ELR (cell line): ENCODE results near the gene PIR.
A peak's percentile ranks its signal among the peaks of the same experiment; 100 is the strongest.

Source experiments
- DNase-seq: peaks from one replicate; pipeline ENCODE4 v3.0.0-alpha.2; 2015; ENCODE audit warnings: low read depth

The PIR gene

GRCh38 chrX:15344106-15344505 is 149.0 kb downstream of the PIR start:
- no peak for DNase-seq

- peak; percentile 14 for DNase-seq
Observed at GRCh38 chrX:15343075-15343476, 150.1 kb downstream of the PIR start.

GRCh38 chrX:15340867-15341266 is 152.3 kb downstream of the PIR start:
- no peak for DNase-seq

- peak; percentile 75 for DNase-seq
Observed at GRCh38 chrX:15336023-15336413, 157.1 kb downstream of the PIR start.

GRCh38 chrX:15335135-15336022 is 157.8 kb downstream of the PIR start, which contains the start of gene PIGA:
Gene PIGA, minus strand, starts transcription at chrX:15335523. Its CDS starts 3,593 bp downstream, at chrX:15331930.
- DNase-seq = peak; percentile 95
